Endothelial cell (in vitro differentiated cells): ENCODE measurements around the gene YWHAG. TPM values are rescaled to one million over a fixed set of nuclear protein-coding genes. Genes with fewer than 3 reads are reported as not detected.
"Not testable (repeated sequence)": the region's sequence is repeated elsewhere in the genome, so short reads cannot be mapped to it uniquely, and the experiment has no call there.

Source experiments
- DNase-seq: peaks from one replicate; pipeline ENCODE4 v3.0.0; 2021; ENCODE audit warnings: low spot score
- H3K27ac Mint-ChIP-seq: one replicate; pipeline ENCODE4 v1.8.0; 2021; ENCODE audit warnings: mixed read lengths, inconsistent platforms; ENCODE audit not compliant: unreplicated experiment
- H3K27me3 Mint-ChIP-seq: one replicate; pipeline ENCODE4 v1.8.0; 2021; ENCODE audit warnings: mild to moderate bottlenecking, moderate library complexity, mixed read lengths, inconsistent platforms; ENCODE audit not compliant: unreplicated experiment
- H3K36me3 Mint-ChIP-seq: one replicate; pipeline ENCODE4 v1.8.0; 2021; ENCODE audit warnings: mild to moderate bottlenecking, low read depth, mixed read lengths, inconsistent platforms; ENCODE audit not compliant: unreplicated experiment
- H3K4me1 Mint-ChIP-seq: one replicate; pipeline ENCODE4 v1.8.0; 2021; ENCODE audit warnings: mild to moderate bottlenecking, mixed read lengths, inconsistent platforms; ENCODE audit not compliant: unreplicated experiment
- H3K4me3 Mint-ChIP-seq: one replicate; pipeline ENCODE4 v1.8.0; 2021; ENCODE audit warnings: mild to moderate bottlenecking, mixed read lengths, inconsistent platforms; ENCODE audit not compliant: unreplicated experiment
- H3K9me3 Mint-ChIP-seq: one replicate; pipeline ENCODE4 v1.8.0; 2021; ENCODE audit warnings: mixed read lengths, inconsistent platforms; ENCODE audit not compliant: unreplicated experiment
- total RNA-seq: library from RNA; stranded (reverse); fragmentation: NEBNext Ultra II Directional; extraction: Animal tissue kit (Norgen Biotek cat#: 25700); gene quantifications from one replicate; pipeline ENCODE4 v1.2.1, GENCODE V29; 2021; ENCODE audit not compliant: unreplicated experiment
- TF ChIP-seq, protein P1 (sequence below): fragments of 200-600 bp; sonication (generic); IDR thresholded peaks from one replicate; pipeline ENCODE4 v1.5.0; 2021; ENCODE audit warnings: antibody characterized with exemption; ENCODE audit not compliant: unreplicated experiment

YWHAG gene
- total RNA-seq, 1 donor from 2014 or later: 136 TPM

DNA sequence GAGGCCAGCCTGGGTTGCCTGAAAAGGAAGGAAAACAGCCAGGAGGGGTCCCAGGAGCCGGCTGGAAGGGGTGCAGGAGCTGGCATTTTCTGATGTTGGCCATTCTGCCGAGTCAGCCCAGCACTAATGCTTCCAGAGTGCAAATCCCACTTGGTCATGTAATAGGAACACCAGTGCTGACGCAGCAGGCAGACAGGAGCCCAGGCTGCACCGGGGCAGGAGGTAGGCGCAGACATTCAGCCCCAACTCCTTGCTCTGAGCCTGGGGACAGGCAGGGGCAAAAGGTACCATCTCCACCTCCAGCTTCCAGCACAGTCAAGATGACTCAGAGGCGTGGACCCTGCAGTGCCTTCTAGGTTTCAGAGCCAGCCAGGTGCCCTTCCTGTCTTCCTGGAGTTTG, 10.2 kb upstream of the YWHAG start:
- no peaks in the 10 kb centered on the region for H3K36me3 Mint-ChIP-seq
- H3K9me3 Mint-ChIP-seq: no peaks in the 10 kb centered on the region
- H3K27ac Mint-ChIP-seq: no peak overlapping the region
- TF ChIP-seq, protein P1, sequence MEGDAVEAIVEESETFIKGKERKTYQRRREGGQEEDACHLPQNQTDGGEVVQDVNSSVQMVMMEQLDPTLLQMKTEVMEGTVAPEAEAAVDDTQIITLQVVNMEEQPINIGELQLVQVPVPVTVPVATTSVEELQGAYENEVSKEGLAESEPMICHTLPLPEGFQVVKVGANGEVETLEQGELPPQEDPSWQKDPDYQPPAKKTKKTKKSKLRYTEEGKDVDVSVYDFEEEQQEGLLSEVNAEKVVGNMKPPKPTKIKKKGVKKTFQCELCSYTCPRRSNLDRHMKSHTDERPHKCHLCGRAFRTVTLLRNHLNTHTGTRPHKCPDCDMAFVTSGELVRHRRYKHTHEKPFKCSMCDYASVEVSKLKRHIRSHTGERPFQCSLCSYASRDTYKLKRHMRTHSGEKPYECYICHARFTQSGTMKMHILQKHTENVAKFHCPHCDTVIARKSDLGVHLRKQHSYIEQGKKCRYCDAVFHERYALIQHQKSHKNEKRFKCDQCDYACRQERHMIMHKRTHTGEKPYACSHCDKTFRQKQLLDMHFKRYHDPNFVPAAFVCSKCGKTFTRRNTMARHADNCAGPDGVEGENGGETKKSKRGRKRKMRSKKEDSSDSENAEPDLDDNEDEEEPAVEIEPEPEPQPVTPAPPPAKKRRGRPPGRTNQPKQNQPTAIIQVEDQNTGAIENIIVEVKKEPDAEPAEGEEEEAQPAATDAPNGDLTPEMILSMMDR: no peak
- peaks cover 18% of the 10 kb centered on the region for H3K4me1 Mint-ChIP-seq
- no peak for DNase-seq
- peaks cover 4% of the 10 kb centered on the region for H3K27me3 Mint-ChIP-seq
- no peak overlapping the region for H3K4me3 Mint-ChIP-seq

DNA sequence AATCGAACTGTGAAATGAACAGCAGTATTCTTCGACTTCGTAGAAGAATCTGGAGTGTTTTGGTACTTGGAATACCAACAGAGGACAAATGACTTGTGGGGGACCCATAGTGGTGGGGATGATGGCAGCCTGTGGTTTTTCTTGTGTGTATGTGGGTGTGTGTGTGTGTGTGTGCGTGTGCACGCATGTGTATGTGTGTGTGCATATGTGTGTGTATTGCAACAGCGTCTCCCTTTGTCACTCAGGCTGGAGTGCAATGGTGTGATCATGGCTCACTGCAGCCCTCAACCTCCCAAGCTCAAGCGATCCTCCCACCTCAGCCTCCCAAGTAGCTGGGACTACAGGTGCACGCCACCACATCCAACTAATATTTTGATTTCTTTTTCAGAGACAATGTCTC, 9.4 kb upstream of the YWHAG start:
- Mint-ChIP-seq H3K4me1 (peaks cover 20% of the 10 kb centered on the region), H3K4me3 (no peak overlapping the region), H3K27ac (no peak overlapping the region), H3K9me3 (no peaks in the 10 kb centered on the region), H3K36me3 (no peaks in the 10 kb centered on the region), H3K27me3 (peaks cover 4% of the 10 kb centered on the region)
- TF ChIP-seq, protein P1: no peak
- no peak for DNase-seq

- H3K27ac Mint-ChIP-seq: peak overlapping the region; percentile 86
- H3K36me3 Mint-ChIP-seq: peaks cover 8% of the 10 kb centered on the region
- no peak for DNase-seq
- no peak overlapping the region for H3K4me3 Mint-ChIP-seq
- TF ChIP-seq, protein P1: no peak
- H3K9me3 Mint-ChIP-seq: no peaks in the 10 kb centered on the region
- H3K27me3 Mint-ChIP-seq: peaks cover 5% of the 10 kb centered on the region
- peaks cover 27% of the 10 kb centered on the region for H3K4me1 Mint-ChIP-seq
Observed at GRCh38 chr7:76364198-76364584, 5.4 kb upstream of the YWHAG start.

DNA sequence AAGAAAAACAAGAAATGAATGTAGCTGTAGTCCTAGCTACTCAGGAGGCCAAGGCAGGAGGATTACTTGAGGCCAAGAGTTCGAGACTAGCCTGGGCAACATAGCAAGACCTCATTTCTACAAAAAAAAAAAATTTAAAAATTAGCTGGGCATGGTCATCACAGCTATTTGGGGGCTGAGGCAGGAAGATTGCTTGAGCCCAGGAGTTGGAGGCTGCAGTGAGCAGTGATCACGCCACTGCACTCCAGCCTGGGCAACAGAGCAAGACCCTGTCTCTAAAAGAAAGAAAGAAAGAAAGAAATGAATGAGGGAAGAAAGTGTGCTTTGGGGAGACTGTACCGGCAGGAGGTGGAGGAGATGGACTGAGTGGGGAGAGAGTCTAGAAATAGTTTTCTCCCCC, 5.0 kb upstream of the YWHAG start:
- H3K27ac Mint-ChIP-seq: peak overlapping the region; percentile 86
- not testable (repeated sequence) for H3K4me3 Mint-ChIP-seq, DNase-seq, H3K36me3 Mint-ChIP-seq, H3K27me3 Mint-ChIP-seq, H3K9me3 Mint-ChIP-seq
- H3K4me1 Mint-ChIP-seq: peaks cover 27% of the 10 kb centered on the region

DNA sequence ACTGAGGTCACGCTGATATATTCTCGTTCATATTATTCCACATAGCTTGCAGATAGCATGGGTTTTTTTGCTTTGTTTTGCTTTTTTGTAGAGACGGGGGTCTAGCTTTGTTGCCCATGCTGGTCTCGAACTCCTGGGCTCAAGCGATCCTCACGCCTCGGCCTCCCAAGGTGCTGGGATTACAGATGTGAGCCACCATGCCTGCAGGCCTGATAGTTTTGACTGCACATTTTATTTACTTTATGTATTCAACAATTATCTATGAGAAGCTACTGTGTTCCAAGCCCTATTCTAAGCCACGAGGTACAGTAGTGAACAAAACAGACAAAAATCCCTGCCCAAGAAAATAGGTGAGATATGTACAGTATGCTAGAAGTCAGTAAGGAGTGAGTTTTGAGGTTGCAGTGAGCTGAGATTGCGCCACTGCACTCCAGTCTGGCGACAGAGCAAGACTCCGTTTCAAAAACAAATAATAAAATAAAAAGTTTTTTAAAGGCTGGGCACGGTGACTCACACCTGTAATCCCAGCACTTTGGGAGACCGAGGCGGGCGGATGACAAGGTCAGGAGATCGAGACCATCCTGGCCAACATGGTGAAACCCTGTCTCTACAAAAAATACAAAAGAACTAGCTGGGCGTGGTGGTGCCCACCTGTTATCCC, 1.3 kb upstream of the YWHAG start:
- Mint-ChIP-seq H3K27ac (peak overlapping the region; percentile 99), H3K36me3 (peaks cover 28% of the 10 kb centered on the region), H3K4me1 (peaks cover 40% of the 10 kb centered on the region), H3K4me3 (peak overlapping the region; percentile 92), H3K27me3 (peaks cover 14% of the 10 kb centered on the region), H3K9me3 (no peaks in the 10 kb centered on the region)
- TF ChIP-seq, protein P1: no peak
- no peak for DNase-seq
